SK-N-MC (cell line): Measurements from ENCODE around the gene RGS7.

Experiments
- EZH2 ChIP-seq: fragments of 200-600 bp; sonication (generic); IDR thresholded peaks from one replicate; pipeline ENCODE4 v1.6.1; 2017; ENCODE audit warnings: antibody characterized with exemption
- POLR2AphosphoS5 ChIP-seq: IDR thresholded peaks from 2 replicates; pipeline ENCODE4 v1.6.1; 2012; ENCODE audit warnings: mild to moderate bottlenecking, low read depth, low read length, borderline replicate concordance

DNA sequence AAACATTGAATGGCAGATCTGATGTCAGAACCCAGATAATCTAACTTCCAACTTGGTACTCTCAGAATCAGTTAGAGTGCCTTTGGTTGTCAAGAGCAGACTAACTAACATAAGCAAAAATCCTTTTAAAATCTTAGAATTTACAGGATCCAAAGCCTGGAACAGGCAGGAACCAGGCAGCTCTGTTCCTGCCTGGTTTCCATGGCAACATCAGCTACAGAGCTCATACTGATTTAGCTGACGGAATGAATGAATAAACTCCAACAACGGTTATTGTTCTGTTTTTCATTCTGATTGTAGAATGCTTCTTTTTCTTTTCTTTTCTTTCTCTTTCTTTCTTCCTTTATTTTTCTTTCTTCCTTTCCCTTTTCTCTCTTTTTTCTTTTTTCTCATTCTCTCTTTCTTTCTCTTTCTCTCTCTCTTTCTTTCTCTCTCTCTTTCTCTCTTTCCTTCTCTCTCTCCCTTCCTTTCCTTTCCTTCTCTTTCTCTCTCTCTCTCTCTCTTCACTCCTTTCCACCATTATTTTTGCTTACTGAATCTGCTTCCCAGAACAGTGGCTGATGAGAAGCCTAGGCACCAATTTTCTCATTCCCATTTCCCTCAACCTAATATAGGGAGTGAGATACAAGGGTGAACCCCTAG is 121.6 kb downstream of the RGS7 start:
- TF ChIP-seq POLR2AphosphoS5 (no peak), EZH2 (no peak)
